ENCODE measurements around the gene AP5B1. TPM values are rescaled to one million over a fixed set of nuclear protein-coding genes. Genes with fewer than 3 reads are reported as not detected.

Gene AP5B1
- total and polyA plus RNA-seq, 2 of the 8 experiments (the other 6 are each of a cell fraction or from before 2014, with no cell fraction given) = 7.6 to 10.0 TPM

DNA sequence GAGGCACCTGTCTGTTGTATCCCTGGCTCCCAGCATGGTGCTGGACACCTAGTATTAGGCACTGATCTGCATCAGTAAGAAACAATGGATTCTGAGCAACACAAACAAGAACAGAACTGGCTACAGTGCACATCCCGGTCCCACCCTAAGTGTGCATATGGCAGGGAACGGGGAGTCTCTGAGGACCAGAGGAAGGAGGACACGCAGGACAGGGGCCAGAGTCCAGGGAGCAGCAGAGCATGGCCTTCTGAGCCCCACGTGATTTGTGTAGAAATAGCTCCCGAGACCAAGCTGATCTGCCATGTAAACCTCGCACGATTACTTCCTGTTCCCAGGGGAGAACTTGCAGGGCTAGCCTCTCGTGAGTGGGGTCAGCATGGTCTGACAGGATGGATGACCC is 40.3 kb upstream of the AP5B1 start:
- Histone ChIP-seq H3K56ac (replicated peaks; ENCODE audit: insufficient read length, low read depth, low read length) (no peak overlapping the region), H2BK5ac (ENCODE audit: low read depth, low read length) (no peak overlapping the region), H2BK120ac (replicated peaks; ENCODE audit: low read depth, low read length) (no peak overlapping the region), H2BK15ac (ENCODE audit: low read length) (no peak overlapping the region), H4K8ac (ENCODE audit: extremely low read depth, insufficient read depth, low read length) (peak overlapping the region; percentile 28), H3K79me2 (ENCODE audit: control insufficient read depth in 1 of 2, insufficient read depth in 2 of 2, low read length in 2 of 2) (no peaks in the 10 kb centered on the region), H2AFZ (ENCODE audit: low read length) (no peak overlapping the region), H4K20me1 (replicated peaks in 1 of 2; ENCODE audit: control insufficient read depth in 1 of 2, insufficient read depth in 2 of 2, low read length in 2 of 2) (no peaks in the 10 kb centered on the region), H3K23ac (ENCODE audit: insufficient read length) (no peak overlapping the region), H3K18ac (ENCODE audit: extremely low read depth, low read length) (no peak overlapping the region), H3K79me1 (ENCODE audit: low read depth, low read length) (no peaks in the 10 kb centered on the region), H3K4me3 (ENCODE audit: extremely low read depth in 1 of 4, insufficient read depth in 2 of 4, low read depth in 3 of 4, low read length in 4 of 4) (no peak overlapping the region), H3K27me3 (replicated peaks in 1 of 4; ENCODE audit: control insufficient read depth in 3 of 4, extremely low read depth in 1 of 4, insufficient read depth in 3 of 4, low read length in 3 of 4) (peaks cover 0 to 11% (median 4%) of the 10 kb centered on the region in 4 experiments; a peak in 4 of 7 replicates), H3K9ac (replicated peaks in 1 of 4; ENCODE audit: extremely low read depth in 1 of 4, low read depth in 3 of 4, low read length in 3 of 4) (0 out of 7 replicates have a peak overlapping the region, but pooled peaks of 1 of the 4 experiments have one; percentile 20), H3K4me1 (replicated peaks in 1 of 4; ENCODE audit: control insufficient read depth in 3 of 4, insufficient read depth in 4 of 4, low read length in 3 of 4) (no peaks in the 10 kb centered on the region), H2BK20ac (ENCODE audit: low read length) (no peak overlapping the region), H3K4ac (replicated peaks; ENCODE audit: insufficient read length, low read depth, low read length) (no peak overlapping the region), H2BK12ac (ENCODE audit: low read depth, low read length) (no peak overlapping the region), H3K27ac (ENCODE audit: low read depth, low read length) (no peak overlapping the region), H3K4me2 (ENCODE audit: insufficient read depth in 1 of 2, low read depth in 2 of 2, low read length in 2 of 2) (no peak overlapping the region), H3K14ac (ENCODE audit: insufficient read length) (no peak overlapping the region), H4K91ac (replicated peaks; ENCODE audit: insufficient read length, low read length) (no peak overlapping the region), H2AK5ac (ENCODE audit: low read depth, low read length) (no peak overlapping the region), H3K9me3 (ENCODE audit: insufficient read depth in 2 of 2, low read depth in 1 of 2, low read length in 1 of 2) (no peaks in the 10 kb centered on the region), H4K5ac (ENCODE audit: insufficient read length, low read depth, low read length) (no peak overlapping the region), H3K23me2 (ENCODE audit: low read depth, low read length) (0 out of 2 replicates have a peak, but pooled peaks cover 1% of the 10 kb centered on the region), H3K36me3 (ENCODE audit: control insufficient read depth in 2 of 4, insufficient read depth in 4 of 4, low read length in 3 of 4) (no peaks in the 10 kb centered on the region)
- no peak for DNase-seq (ENCODE audit: low read depth in 1 of 2, low spot score in 2 of 2)
- POLR2A ChIA-PET (ENCODE audit: partially characterized antibody) = no interaction called here
- 78% methylated on average over 8 of the region's 8 CpGs; no CpG with 5 or more reads in 1 of the 2 experiments for WGBS, 2 experiments (ENCODE audit: extremely low coverage in 1 of 2, insufficient coverage in 1 of 2, insufficient read length in 1 of 2, insufficient replicate concordance in 2 of 2, low coverage in 1 of 2, low lambda C conversion rate in 2 of 2, missing lambda C conversion rate in 1 of 2)
- no peak for FAIRE-seq
- CTCF ChIA-PET (ENCODE audit: partially characterized antibody) = interaction anchor here (0.5 to 19.6 kb wide), 6 partner anchors 30 to 77 kb away, joined by 3 to 347 read pairs (median 4); partner anchors contain the start of genes AP5B1, MUS81 and OVOL1
- TF ChIP-seq HDAC6 (IDR thresholded peaks at IDR 0.05; ENCODE audit: low read depth, low read length) (no peak), TAF1 (IDR thresholded peaks at IDR 0.05; ENCODE audit: low read depth, low read length) (no peak), RNF2 (IDR thresholded peaks at IDR 0.05; ENCODE audit: borderline replicate concordance, low read depth, low read length, missing control alignments, poor library complexity, severe bottlenecking) (no peak), TBP (IDR thresholded peaks at IDR 0.05; ENCODE audit: low read depth, low read length) (no peak), RAD21 (IDR thresholded peaks at IDR 0.05 in 1 of 2, conservative IDR thresholded peaks at IDR 0.05 in 1 of 2; ENCODE audit: low read depth in 2 of 2, low read length in 2 of 2) (no peak), SP1 (IDR thresholded peaks at IDR 0.05; ENCODE audit: low read depth, low read length) (no peak), JUND (IDR thresholded peaks at IDR 0.05; ENCODE audit: low read length) (no peak), FOSL1 (IDR thresholded peaks at IDR 0.05; ENCODE audit: insufficient read depth, low read depth, low read length) (no peak), SIX5 (IDR thresholded peaks at IDR 0.05; ENCODE audit: low read depth, low read length) (no peak), BCL11A (IDR thresholded peaks at IDR 0.05; ENCODE audit: low read depth in 2 of 2, low read length in 2 of 2) (no peak), NANOG (IDR thresholded peaks at IDR 0.05; ENCODE audit: insufficient read depth, low read depth, low read length, poor library complexity, severe bottlenecking) (no peak)
